Measurements from ENCODE around the gene INTS1.
"Not testable (repeated sequence)": the region's sequence is repeated elsewhere in the genome, so short reads cannot be mapped to it uniquely, and the experiment has no call there.

Gene INTS1

DNA sequence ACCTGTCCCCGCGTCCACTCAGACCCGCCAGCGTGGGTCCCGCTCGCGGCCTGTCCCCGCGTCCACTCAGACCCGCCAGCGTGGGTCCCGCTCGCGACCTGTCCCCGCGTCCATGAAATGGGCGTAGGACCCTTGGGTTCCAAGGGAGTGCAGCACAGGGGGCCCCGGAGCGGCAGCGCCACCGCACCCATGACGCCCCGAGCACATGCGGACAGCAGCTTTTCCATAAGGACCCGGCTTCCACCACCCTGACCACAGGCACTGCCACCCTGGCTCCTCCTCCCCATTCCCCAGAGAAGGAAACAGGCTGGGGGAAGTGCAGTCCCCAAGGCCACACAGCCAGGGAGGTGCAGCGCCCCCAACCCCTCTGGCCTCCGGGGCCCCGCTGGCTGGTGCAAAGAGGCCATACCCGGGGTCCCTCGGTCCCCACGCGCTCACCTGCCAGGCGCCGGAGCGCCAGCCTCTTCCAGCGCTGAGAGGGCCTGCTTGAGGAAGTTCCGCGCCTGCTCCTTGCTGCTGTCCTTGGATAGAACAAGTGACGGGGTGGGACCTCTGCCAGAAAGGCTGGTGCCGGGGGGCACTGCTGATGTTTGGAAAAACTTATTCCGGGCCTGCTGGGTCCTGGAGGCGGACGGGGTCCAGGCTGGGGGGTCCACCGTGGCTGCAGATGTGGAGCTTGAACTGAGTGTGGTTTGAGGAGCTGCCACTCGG lies 59.8 kb downstream of the INTS1 start:
- DNase-seq (ENCODE audit: low read depth in 1 of 2, low spot score in 1 of 2) = no peak
- TF ChIP-seq JUND (IDR thresholded peaks at IDR 0.05; ENCODE audit: low read depth) = no peak
- in situ Hi-C loops (cut with HindIII; ENCODE audit: low pct_unique_long_range_greater_than_20kb, low sequenced_read_pairs) = no loop called here

DNA sequence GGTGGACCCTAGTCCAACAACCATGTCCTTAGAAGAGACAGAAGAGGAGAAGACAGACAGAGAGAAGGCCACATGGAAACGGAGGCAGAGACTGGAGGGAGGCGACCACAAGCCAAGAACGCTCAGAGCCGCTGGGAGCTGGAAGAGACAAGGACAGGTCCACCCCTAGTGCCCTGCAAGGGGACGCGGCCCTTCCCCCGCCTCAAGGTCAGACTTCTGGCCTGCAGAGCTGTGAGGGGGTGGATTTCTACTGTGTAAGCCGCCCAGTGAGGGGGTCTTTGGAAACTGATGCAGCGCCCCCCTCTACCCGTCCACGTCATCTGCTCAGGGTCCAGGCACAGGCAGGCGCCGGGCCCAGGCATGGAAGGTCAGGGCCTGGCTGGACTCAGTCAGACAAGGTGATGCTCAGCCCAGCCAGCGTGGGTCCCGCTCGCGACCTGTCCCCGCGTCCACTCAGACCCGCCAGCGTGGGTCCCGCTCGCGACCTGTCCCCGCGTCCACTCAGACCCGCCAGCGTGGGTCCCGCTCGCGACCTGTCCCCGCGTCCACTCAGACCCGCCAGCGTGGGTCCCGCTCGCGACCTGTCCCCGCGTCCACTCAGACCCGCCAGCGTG lies 60.5 kb downstream of the INTS1 start:
- DNase-seq (ENCODE audit: low read depth in 1 of 2, low spot score in 1 of 2); in situ Hi-C loops (cut with HindIII; ENCODE audit: low pct_unique_long_range_greater_than_20kb, low sequenced_read_pairs): not testable (repeated sequence)

DNA sequence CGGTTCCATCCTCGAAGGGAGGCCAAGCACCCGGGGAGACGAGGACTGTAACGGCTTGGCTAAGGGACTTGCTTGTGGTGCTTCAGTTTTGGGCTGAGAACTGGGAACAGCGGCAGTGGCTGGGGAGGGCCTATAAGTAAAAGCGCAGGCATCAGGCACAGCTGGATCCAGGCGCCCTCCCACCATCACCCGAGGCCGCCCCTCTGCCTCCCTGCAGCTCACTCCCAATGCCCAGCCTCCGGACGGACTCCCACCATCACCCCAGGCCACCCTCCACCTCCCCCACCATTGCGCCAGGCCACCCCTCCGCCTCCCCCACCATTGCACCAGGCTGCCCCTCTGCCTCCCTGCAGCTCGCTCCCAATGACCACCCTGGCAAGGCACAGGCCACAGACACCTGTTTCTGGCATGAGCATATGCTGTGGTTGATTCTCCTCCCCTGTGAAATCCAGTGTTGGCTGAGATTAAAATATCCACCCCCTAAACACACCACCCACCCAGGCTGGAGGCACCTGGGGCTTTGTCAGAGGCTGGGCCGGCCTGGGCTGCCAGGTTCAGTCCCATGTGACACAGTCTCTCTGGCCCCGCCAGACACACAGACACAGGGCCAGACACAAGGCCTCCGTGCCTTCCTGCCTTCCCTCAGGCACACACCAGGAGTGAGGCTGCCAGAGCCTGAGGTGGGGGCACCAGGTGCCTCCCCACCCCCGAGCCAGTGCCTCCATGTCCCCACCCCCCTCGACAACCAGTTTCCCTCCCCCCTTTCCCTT lies 61.6 kb downstream of the INTS1 start:
- no peak for DNase-seq (ENCODE audit: low read depth in 1 of 2, low spot score in 1 of 2)
- in situ Hi-C loops (cut with HindIII; ENCODE audit: low pct_unique_long_range_greater_than_20kb, low sequenced_read_pairs) = no loop called here
- TF ChIP-seq JUND (IDR thresholded peaks at IDR 0.05; ENCODE audit: low read depth) = no peak

DNA sequence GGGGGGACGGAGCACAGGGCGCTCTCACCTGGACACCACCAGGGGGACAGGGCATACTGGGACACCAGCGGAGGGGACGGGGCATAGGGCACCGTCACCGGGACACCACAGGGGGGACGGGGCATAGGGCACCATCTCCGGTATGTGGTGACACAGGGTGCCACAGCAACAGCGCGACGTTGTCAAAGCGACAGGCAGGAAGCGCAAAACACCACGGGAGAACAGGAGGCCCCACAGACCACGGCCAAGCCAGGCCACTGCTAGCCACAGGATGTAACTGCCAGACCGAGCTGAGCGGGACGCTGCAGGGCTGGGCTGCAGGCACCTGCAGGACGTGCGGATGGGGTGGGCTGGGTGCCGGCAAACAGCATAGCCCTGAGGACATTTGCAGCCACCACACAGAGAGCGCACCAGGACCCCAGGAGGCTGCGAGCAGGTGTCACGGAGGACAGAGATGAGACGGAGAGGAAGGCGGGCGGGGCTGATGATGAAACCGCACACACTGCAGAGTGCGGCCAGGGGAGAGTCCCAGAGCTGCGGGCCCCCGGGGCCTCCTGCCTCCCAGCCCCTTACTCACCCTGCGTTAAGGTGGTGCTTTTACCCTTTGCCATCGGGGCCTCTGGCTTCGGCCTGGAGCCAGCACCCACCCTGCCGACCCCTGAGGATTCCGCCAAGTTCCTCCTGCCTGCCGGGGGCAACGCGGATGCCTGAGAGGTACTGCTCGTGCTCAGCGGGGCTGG lies 62.4 kb downstream of the INTS1 start:
- in situ Hi-C loops (cut with HindIII; ENCODE audit: low pct_unique_long_range_greater_than_20kb, low sequenced_read_pairs) = no loop called here
- no peak for TF ChIP-seq JUND (IDR thresholded peaks at IDR 0.05; ENCODE audit: low read depth)
- DNase-seq (ENCODE audit: low read depth in 1 of 2, low spot score in 1 of 2) = no peak

DNA sequence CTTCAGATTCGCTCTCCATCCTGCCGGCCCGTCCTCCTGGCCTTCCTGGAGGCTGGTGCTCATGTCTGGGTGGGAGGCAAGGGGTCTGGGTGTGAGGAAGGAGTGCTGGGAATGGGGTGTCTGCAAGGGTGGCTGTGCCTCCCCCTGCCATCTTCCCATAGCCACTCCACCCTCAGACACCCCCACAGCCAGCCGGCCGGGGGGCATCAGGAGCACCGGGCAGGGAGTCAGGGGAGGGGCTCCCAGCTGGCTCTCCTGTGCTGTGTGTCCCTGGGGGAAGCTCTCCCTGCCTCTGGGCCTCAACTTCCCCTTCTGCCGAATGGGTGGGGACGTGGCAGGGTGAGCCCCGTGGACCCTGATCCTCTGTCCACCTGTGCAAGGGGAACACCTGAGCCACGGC lies 63.6 kb downstream of the INTS1 start:
- no peak for DNase-seq (ENCODE audit: low read depth in 1 of 2, low spot score in 1 of 2)
- no peak for TF ChIP-seq JUND (IDR thresholded peaks at IDR 0.05; ENCODE audit: low read depth)
- in situ Hi-C loops (cut with HindIII; ENCODE audit: low pct_unique_long_range_greater_than_20kb, low sequenced_read_pairs) = no loop called here

DNA sequence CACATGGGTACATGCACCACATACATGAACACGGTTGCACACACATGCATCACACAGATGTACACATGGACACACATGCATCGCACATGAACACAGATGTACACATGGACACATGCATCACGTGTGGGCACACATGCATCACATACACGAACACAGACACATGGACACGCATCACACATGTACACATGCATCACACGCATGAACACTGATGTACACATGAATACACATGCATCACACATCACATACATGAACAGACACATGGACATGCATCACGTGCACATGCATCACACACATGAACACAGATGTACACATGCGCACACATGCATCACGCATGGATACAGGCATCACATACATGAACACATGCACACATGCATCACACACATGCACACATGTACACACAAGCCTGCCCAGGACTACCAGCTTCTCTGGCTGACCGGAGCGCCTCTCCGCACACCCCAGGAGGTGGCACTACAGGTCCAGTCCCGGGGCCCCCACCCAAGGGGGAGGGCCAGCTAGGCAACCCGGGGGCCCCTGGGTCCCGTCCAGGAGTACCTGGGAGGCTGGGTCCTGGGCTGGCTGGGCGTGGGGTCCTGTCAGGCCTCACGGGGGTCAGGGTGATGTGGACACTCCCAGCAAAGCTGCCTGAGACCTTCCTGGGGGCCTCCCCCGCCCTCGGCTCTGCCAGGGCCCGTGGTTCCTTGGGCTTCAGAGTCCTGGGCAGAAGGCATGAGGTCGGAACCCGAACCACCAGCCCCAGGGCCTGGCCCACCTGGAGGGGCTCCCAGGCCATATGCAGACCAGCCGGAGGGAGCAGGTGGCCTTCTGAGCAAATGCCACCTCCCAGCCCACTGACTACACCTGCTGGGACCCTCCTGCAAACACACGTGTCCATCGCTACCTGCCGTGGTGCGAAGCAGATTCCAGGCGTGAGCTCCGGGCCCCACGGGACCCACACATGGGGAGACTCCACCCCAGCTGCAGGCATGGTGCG lies 64.5 kb downstream of the INTS1 start:
- in situ Hi-C loops (cut with HindIII; ENCODE audit: low pct_unique_long_range_greater_than_20kb, low sequenced_read_pairs) = no loop called here
- peak in 1 of 2 experiments; percentile 35 for DNase-seq (ENCODE audit: low read depth in 1 of 2, low spot score in 1 of 2)
- no peak for TF ChIP-seq JUND (IDR thresholded peaks at IDR 0.05; ENCODE audit: low read depth)

DNA sequence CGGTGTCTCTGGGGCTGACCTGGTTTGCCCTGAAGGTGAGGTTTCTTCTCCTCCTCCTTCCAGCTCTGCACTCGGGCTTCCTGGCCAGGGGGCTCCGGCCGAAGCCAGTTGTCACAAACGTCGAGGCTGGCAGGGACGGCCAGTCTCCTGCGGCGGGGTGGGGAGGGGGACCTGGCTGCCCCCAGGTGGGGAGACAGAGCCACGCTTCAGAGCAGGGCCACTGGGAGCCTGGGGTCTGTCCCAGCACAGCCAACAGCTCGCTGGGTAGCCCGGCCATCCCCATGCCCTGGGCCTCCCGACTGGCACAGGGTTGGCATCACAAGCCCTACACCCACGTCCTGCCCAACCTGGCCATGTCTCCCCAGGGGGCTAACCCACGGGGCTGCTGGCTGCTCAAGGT lies 65.4 kb downstream of the INTS1 start:
- no peak for DNase-seq (ENCODE audit: low read depth in 1 of 2, low spot score in 1 of 2)
- no peak for TF ChIP-seq JUND (IDR thresholded peaks at IDR 0.05; ENCODE audit: low read depth)
- in situ Hi-C loops (cut with HindIII; ENCODE audit: low pct_unique_long_range_greater_than_20kb, low sequenced_read_pairs) = no loop called here

DNA sequence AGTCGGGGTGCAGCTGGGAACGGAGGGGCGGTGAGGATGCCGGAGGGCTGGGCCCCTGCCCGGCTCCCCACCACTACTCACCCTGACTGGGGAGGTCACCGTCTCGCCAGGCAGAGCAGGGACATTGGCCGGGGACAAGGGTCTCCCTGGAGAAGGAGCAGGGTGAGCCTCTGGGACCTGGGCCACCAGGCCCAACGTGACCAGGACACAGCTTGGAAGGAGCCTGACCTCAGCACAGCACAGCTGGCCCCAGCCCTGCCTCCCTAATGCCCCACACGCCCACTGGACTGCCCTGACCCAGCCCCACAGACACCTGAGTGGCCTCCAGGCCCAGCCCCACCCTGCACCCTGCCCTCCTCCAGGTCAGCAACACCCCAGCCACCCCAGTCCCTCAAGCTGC lies 66.0 kb downstream of the INTS1 start:
- no peak for DNase-seq (ENCODE audit: low read depth in 1 of 2, low spot score in 1 of 2)
- in situ Hi-C loops (cut with HindIII; ENCODE audit: low pct_unique_long_range_greater_than_20kb, low sequenced_read_pairs) = no loop called here
- TF ChIP-seq JUND (IDR thresholded peaks at IDR 0.05; ENCODE audit: low read depth) = no peak

DNA sequence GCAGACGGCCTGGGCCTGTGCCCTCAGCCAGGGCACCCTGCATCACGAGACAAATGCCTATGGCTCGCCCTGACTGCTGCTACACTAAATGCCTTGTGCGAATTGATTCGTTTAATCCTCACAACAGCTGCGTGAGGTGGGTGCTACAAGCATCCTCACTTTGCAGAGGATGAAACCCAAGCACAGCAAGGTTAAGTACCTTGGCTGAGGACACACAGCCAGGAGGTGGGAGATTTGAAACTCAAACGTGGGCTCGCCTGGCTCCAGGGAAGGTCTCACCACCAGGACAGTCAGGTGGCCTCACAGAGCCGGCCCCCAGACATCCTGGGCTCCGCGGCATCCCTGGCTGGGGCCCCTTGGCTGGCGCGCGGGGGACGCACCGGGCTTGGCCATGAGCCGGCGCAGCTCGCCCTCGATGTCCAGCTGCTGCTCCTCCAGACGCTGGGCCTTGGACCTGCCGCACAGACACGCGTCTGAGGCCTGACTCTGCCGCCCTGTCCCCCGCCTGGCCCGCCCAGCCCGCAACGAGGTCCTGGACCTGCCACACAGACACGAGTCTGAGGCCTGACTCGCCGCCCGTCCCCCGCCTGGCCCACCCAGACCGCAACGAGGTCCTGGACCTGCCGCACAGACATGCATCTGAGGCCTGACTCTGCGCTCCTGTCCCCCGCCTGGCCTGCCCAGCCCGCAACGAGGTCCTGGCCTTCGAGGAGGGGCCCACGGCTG lies 66.9 kb downstream of the INTS1 start:
- no peak for TF ChIP-seq JUND (IDR thresholded peaks at IDR 0.05; ENCODE audit: low read depth)
- no peak for DNase-seq (ENCODE audit: low read depth in 1 of 2, low spot score in 1 of 2)
- in situ Hi-C loops (cut with HindIII; ENCODE audit: low pct_unique_long_range_greater_than_20kb, low sequenced_read_pairs) = no loop called here

DNA sequence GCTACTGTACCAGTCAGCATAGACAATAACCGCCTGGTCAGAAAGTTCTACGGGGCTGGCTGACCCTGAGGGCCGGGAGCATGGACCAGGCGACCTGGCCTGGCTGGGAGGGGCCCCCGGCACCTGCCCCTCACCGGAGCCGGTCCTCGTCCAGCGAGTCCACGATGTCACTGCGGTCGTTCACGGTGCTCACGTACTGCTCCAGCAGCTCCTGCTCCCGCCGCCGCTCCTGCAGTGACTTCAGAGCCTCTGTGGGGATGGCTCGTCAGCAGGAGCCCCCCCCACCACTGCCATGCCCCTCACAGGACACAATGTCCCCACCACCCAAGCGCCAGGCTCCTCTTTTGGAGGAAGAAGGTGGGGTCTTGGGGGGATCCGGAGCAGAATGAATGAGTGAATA lies 67.6 kb downstream of the INTS1 start:
- in situ Hi-C loops (cut with HindIII; ENCODE audit: low pct_unique_long_range_greater_than_20kb, low sequenced_read_pairs) = no loop called here

More for the DNA sequence above, 67.6 kb downstream of the INTS1 start:
- no peak for DNase-seq (ENCODE audit: low read depth in 1 of 2, low spot score in 1 of 2)
- TF ChIP-seq JUND (IDR thresholded peaks at IDR 0.05; ENCODE audit: low read depth) = no peak
